CD4-positive, alpha-beta T cell treated with Interleukin-6 at 100 ng/mL for 8 hours (primary cell): Measurements from ENCODE around the gene DNAH9.
"Not testable (repeated sequence)": the region's sequence is repeated elsewhere in the genome, so short reads cannot be mapped to it uniquely, and the experiment has no call there.

Experiments used
- DNase-seq: peaks from one replicate; pipeline ENCODE4 v3.0.0-alpha.2; 2020; ENCODE audit warnings: mixed read lengths, low spot score

Gene DNAH9

GRCh38 chr17:11921296-11921695 lies 323.0 kb downstream of the DNAH9 start:
- no peak for DNase-seq

- DNase-seq = no peak
Measured at GRCh38 chr17:11922638-11923037, 324.4 kb downstream of the DNAH9 start.

- no peak for DNase-seq
Measured at GRCh38 chr17:11924076-11924475, 325.8 kb downstream of the DNAH9 start.

GRCh38 chr17:11925262-11926021 lies 327.2 kb downstream of the DNAH9 start:
- DNase-seq = no peak

- no peak for DNase-seq
Measured at GRCh38 chr17:11928436-11928835, 330.2 kb downstream of the DNAH9 start.

- no peak for DNase-seq
Measured at GRCh38 chr17:11932337-11932898, 334.1 kb downstream of the DNAH9 start.

- DNase-seq = no peak
Measured at GRCh38 chr17:11935734-11936406, 337.6 kb downstream of the DNAH9 start.

- DNase-seq = no peak
Measured at GRCh38 chr17:11940904-11941303, 342.6 kb downstream of the DNAH9 start.

GRCh38 chr17:11943086-11943485 lies 344.8 kb downstream of the DNAH9 start:
- not testable (repeated sequence) for DNase-seq

GRCh38 chr17:11943759-11944347 lies 345.6 kb downstream of the DNAH9 start:
- DNase-seq = no peak

- no peak for DNase-seq
Measured at GRCh38 chr17:11944587-11944986, 346.3 kb downstream of the DNAH9 start.

- DNase-seq = no peak
Measured at GRCh38 chr17:11948789-11949188, 350.5 kb downstream of the DNAH9 start.

GRCh38 chr17:11949571-11949970 lies 351.3 kb downstream of the DNAH9 start:
- not testable (repeated sequence) for DNase-seq

- DNase-seq = no peak
Measured at GRCh38 chr17:11950771-11951519, 352.7 kb downstream of the DNAH9 start.

GRCh38 chr17:11952610-11953009 lies 354.3 kb downstream of the DNAH9 start:
- DNase-seq = no peak

GRCh38 chr17:11953924-11954323 lies 355.7 kb downstream of the DNAH9 start:
- no peak for DNase-seq

GRCh38 chr17:11954936-11955335 lies 356.7 kb downstream of the DNAH9 start:
- DNase-seq = no peak

GRCh38 chr17:11969565-11969964 lies 371.3 kb downstream of the DNAH9 start:
- DNase-seq = no peak

- DNase-seq = not testable (repeated sequence)
Measured at GRCh38 chr17:11972741-11973140, 374.5 kb downstream of the DNAH9 start.

- no peak for DNase-seq
Measured at GRCh38 chr17:11979795-11980194, 381.5 kb downstream of the DNAH9 start.

GRCh38 chr17:11980813-11981212 lies 382.5 kb downstream of the DNAH9 start:
- DNase-seq = no peak

GRCh38 chr17:11981862-11982261 lies 383.6 kb downstream of the DNAH9 start:
- no peak for DNase-seq
